Endothelial cell (in vitro differentiated cells): ENCODE data around the gene TNFAIP8. TPM values are rescaled to one million over a fixed set of nuclear protein-coding genes. Genes with fewer than 3 reads are reported as not detected.

Experiments used
- DNase-seq: peaks from one replicate; pipeline ENCODE4 v3.0.0; 2021; ENCODE audit warnings: low spot score
- H3K27ac Mint-ChIP-seq: one replicate; pipeline ENCODE4 v1.8.0; 2021; ENCODE audit warnings: mixed read lengths, inconsistent platforms; ENCODE audit not compliant: unreplicated experiment
- H3K27me3 Mint-ChIP-seq: one replicate; pipeline ENCODE4 v1.8.0; 2021; ENCODE audit warnings: mild to moderate bottlenecking, moderate library complexity, mixed read lengths, inconsistent platforms; ENCODE audit not compliant: unreplicated experiment
- H3K36me3 Mint-ChIP-seq: one replicate; pipeline ENCODE4 v1.8.0; 2021; ENCODE audit warnings: mild to moderate bottlenecking, low read depth, mixed read lengths, inconsistent platforms; ENCODE audit not compliant: unreplicated experiment
- H3K4me1 Mint-ChIP-seq: one replicate; pipeline ENCODE4 v1.8.0; 2021; ENCODE audit warnings: mild to moderate bottlenecking, mixed read lengths, inconsistent platforms; ENCODE audit not compliant: unreplicated experiment
- H3K4me3 Mint-ChIP-seq: one replicate; pipeline ENCODE4 v1.8.0; 2021; ENCODE audit warnings: mild to moderate bottlenecking, mixed read lengths, inconsistent platforms; ENCODE audit not compliant: unreplicated experiment
- H3K9me3 Mint-ChIP-seq: one replicate; pipeline ENCODE4 v1.8.0; 2021; ENCODE audit warnings: mixed read lengths, inconsistent platforms; ENCODE audit not compliant: unreplicated experiment
- CTCF ChIP-seq: fragments of 200-600 bp; sonication (generic); IDR thresholded peaks from one replicate; pipeline ENCODE4 v1.5.0; 2021; ENCODE audit warnings: antibody characterized with exemption; ENCODE audit not compliant: unreplicated experiment
- total RNA-seq: library from RNA; stranded (reverse); fragmentation: NEBNext Ultra II Directional; extraction: Animal tissue kit (Norgen Biotek cat#: 25700); gene quantifications from one replicate; pipeline ENCODE4 v1.2.1, GENCODE V29; 2021; ENCODE audit not compliant: unreplicated experiment

Gene TNFAIP8
- total RNA-seq, 1 donor from 2014 or later: 7.9 TPM

GRCh38 chr5:119445544-119445943, 89.7 kb downstream of the TNFAIP8 start:
- H3K27me3 Mint-ChIP-seq: peaks cover 5% of the 10 kb centered on the region

More at GRCh38 chr5:119445544-119445943, 89.7 kb downstream of the TNFAIP8 start:
- peaks cover 4% of the 10 kb centered on the region for H3K36me3 Mint-ChIP-seq
- H3K4me1 Mint-ChIP-seq: no peaks in the 10 kb centered on the region
- no peak for DNase-seq
- no peak overlapping the region for H3K27ac Mint-ChIP-seq
- H3K9me3 Mint-ChIP-seq: peaks cover 6% of the 10 kb centered on the region
- no peak for TF ChIP-seq CTCF
- H3K4me3 Mint-ChIP-seq: no peak overlapping the region

Other genes with a start within 250 kb of the TNFAIP8 start
- gene HSD17B4, start 96.5 kb downstream of the TNFAIP8 start, total RNA-seq: 160 TPM